Amniotic stem cell (primary cell): ENCODE measurements around the gene OR56A4.

ENCODE experiments used
- DNase-seq: peaks from one replicate; lab custom pipeline; 2025; lab: John Stamatoyannopoulos, UW

Gene OR56A4

GRCh38 chr11:6006846-6007245, at the start of gene OR56A4:
Gene OR56A4, minus strand, starts transcription at chr11:6006946. Its CDS starts 3,954 bp downstream, at chr11:6002992.
- DNase-seq: no peak

DNA sequence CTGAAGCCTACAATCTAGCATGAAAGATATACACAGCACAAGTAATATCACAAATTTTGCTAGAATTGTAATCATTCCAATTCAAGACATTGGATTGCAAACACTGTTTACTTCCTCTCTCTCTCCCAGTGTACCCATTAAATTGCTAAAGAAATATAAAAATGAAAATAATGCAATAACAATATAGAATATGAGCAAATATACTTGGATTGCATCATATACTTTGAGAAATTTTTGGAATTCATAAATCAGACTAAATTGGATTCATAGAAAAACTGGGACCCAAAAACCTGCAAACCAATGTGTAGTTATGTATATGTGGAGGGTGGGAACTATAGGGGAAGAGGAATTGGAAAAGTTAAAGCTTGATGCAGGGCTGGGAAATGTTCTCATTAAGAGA, 48.8 kb upstream of the OR56A4 start:
- DNase-seq: no peak

GRCh38 chr11:6052374-6052773, 45.6 kb upstream of the OR56A4 start:
- DNase-seq: no peak

GRCh38 chr11:6040874-6041273, 34.1 kb upstream of the OR56A4 start:
- DNase-seq: no peak

- DNase-seq: no peak
Measured at GRCh38 chr11:6030708-6031405, 24.1 kb upstream of the OR56A4 start, which contains the start of gene OR56A1. Gene OR56A1, minus strand, starts transcription at chr11:6030758. Its CDS starts 3,066 bp downstream, at chr11:6027692.

DNA sequence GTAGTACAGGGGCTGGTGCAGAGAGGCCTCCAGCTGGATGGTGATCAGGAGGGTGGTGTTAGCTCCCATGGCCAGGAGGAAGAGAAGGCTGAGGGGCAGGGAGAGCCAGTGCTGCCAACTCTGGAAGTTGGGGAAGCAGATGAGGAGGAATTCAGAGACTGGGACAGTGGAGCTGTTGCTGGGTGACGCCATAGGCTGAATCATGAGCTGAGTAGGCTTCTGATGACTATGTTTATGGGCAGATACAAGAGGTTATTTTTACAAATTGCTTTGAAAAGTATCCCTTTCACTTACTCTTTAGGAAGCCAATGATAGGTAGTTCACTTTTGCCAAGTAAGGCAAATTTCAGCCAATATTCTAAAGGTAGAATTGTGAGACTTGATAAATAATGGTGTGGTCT, 20.8 kb upstream of the OR56A4 start:
- DNase-seq: no peak

DNA sequence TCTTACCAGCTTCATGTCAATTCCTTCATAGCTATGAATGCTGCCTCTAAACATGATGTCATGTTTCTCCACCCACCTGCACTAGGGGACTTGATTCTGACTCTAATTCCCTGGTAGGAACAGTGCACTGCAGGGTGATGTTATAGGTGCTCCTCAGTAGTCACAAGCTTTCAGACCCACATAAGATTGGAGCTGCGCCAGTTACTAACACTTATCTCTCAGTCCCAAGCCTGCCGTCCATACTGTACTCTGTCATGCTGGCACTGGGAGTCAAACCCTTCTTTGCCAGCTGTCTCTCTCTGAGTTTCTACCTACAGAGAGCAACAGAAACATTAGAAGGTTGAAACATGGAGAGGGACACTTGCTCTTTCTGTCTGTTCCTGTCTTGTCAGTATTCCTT, 18.3 kb upstream of the OR56A4 start:
- no peak for DNase-seq

- DNase-seq: no peak
Measured at GRCh38 chr11:6022956-6023355, 16.2 kb upstream of the OR56A4 start.

- no peak for DNase-seq
Measured at GRCh38 chr11:6013042-6013441, 6.3 kb upstream of the OR56A4 start.

DNA sequence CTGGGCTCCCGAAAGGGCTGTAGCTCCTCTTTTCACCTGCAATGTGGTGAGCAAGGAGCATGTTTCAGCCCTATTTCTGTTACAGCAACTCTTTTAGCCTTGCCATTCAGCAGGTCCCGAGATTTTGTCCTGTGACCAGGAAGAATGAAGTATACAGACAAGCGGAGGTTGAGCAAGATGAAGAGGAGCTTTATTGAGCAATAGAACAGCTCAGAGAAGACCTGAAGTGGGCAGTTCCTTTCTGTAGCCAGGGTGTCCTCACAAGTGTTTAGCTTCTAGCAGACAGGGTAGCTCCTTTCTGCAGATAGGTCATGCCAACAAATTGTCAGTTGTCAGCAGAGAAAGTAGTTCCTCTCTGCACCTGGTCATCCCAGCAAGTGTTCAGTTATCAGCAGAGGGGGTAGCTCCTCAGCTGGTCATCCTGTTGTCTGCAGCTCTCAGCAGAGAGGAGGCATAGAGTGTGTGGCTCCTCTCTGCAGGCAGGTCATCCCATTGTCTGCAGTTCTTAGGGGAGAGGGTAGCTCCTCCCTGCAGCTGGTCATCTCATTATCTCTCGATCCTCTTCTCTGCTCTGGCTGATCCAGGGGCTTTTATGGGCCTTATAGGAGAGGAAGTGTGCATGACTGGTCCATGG, 5.4 kb upstream of the OR56A4 start:
- DNase-seq: no peak

DNA sequence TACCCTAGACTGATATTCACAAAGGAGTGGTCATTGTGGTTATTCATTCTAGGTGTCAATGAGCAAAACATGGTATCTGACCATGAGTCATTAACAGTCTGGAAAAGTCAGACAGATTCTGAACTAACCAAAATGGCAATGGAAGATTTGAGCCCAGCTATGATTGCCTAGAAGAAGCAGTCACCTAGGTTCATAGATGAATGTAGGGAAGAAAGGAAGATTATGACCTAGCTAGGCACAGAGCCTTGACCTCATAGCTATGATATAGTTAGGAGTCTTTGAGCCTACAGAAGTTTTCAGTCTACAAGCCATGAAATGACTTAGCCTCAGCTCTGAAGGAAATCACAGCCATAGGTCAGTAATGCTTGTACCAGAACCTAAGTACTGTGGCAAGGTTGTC, 351 bp downstream of the OR56A4 start:
- no peak for DNase-seq

GRCh38 chr11:6002202-6002699, 4.5 kb downstream of the OR56A4 start:
- no peak for DNase-seq

- DNase-seq: no peak
Measured at GRCh38 chr11:5994791-5995190, 12.0 kb downstream of the OR56A4 start.

DNA sequence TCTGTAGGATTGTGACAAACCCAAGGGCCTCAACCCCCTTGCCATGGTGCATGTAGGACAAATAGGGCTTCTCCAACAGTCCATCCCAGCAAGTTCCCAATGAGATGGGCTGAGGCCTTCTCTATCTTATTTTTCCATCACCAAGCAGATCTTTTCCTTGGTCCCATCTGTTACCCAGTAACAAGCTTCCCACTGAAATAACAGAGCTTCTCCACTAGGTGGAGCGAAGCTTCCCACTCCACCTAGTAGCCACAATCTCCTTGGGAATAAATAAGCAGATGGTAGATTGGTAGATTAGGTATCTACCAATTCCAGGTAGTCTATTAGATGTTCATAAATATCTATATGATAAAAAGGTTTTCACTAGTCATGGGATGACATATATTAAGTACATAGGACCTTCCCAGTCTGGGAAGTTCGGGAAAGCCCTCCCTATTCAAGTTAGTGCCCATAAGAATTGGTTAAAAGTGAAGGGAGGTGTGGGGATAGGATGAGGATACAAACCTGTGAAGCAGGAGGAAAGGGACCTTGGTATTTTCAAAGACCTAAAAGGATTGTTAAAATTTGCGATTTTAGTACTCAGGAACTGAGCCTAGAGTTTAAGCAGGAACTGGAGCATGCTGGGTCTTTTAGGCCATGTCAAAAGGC, 14.0 kb downstream of the OR56A4 start:
- no peak for DNase-seq

GRCh38 chr11:5992150-5992549, 14.6 kb downstream of the OR56A4 start:
- DNase-seq: no peak

- no peak for DNase-seq
Measured at GRCh38 chr11:5989203-5989602, 17.5 kb downstream of the OR56A4 start.

DNA sequence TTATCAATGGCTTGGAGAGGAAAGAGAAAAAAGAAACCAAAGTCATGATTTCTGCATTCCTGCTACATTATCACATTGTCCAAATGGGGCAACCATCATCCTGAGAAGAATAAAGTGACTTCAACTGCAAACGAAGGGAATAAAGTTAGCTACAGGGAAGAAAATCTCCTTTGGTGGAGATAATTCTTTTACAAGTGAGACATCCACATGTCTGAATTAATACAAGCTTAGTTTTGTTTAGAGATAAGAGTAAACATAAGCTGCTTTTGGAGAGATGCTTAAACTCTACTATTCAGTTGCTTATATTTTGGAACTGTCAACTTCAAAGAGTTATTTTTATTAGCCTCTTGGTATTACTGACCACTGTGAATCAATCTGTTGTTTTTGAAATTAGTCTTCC, 19.9 kb downstream of the OR56A4 start, which contains the start of gene OR52L1:
Gene OR52L1 (minus strand): TSS at position 101 of the 400 bp plus-strand sequence. CDS start 55 bp downstream, at position 46.
- DNase-seq: no peak

GRCh38 chr11:5983443-5983842, 23.3 kb downstream of the OR56A4 start:
- DNase-seq: no peak

- no peak for DNase-seq
Measured at GRCh38 chr11:5973530-5973929, 33.2 kb downstream of the OR56A4 start.

- DNase-seq: no peak
Measured at GRCh38 chr11:5968394-5968793, 38.4 kb downstream of the OR56A4 start, which contains the start of gene OR56A5. Gene OR56A5, minus strand, starts transcription at chr11:5968494. Its CDS starts 0 bp downstream, at chr11:5968494.

DNA sequence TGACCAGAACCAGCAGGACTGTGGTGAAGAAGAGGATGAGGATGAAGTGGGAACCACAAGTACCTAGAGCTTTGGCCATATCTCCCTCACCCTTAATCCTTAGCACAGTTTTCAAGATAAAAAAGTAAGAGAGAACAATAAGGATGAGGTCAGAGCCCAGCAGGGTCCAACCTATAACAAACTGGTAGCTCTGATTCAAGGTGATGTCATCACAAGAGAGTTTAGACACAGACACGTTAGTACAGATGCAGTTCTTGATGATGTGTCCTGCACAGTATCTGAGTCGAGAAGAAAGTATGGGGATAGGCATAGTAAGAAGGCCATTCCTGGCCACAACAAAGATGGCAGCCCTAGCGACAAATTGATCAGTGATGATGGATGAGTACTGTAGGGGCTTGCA, 39.0 kb downstream of the OR56A4 start:
- no peak for DNase-seq

GRCh38 chr11:5966958-5967357, 39.8 kb downstream of the OR56A4 start:
- DNase-seq: no peak
